Medulla oblongata (tissue), 1 donor: ENCODE data around the gene GATA2.
A peak's percentile ranks its signal among the peaks of the same experiment; 100 is the strongest.

Source experiments
- DNase-seq: peaks from one replicate; pipeline ENCODE4 v3.0.0-alpha.2; 2015; ENCODE audit errors: extremely low spot score

The GATA2 gene

DNA sequence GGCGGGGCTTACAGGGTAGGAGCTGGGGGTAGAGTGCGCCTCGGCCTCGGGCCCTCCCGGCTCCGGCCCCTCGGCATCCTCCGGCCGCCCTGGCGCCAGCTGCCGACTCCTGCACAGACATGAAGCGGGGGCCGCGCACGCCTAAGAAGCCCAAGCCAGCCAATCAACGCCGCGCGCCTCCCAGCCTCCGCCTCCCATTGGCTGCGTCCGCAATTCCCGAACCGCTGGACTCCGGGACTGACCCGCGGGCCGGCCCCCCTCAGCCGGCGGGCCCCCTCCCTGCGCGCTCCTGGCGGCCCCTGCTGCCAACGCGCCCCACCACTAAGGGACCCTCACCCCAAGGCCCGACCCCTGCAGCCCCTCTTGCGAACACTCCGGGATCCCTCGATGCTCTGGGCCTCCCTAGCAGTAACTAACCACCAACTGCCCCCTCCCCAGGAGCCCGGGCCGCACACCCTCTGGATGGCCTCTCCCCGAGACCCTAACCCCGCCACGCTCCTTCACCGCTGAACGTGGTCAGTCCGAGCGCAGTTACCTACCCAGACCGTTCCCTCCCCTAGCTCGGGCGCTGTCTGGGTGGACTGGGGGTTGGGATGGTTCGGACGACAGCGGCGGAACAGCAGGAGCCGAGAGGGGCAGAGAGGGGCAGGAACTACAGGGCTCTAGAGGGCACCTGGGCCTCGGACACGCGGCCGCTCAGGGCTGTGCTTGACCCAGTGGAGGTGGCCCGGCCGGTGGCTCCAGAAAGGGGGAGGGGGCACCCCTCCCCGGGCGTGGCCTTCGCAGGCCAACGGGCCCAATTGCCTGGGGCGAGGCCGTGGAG is 5.0 kb downstream of the GATA2 start:
- peak; percentile 45 for DNase-seq

DNA sequence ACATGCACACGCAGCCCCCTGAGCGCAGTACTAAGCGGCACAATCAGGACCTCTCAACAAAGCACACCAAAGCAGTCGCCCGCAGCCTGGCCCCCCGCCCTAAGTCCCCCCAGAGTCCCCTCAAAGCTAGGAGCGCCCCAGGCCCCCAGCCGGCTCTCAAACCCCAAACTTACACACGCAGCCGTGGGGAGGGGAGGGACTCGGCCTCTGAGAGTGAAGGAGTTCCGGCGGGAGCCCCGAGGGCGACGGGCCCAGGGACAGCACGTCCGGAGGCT is 5.5 kb downstream of the GATA2 start:
- no peak for DNase-seq

DNA sequence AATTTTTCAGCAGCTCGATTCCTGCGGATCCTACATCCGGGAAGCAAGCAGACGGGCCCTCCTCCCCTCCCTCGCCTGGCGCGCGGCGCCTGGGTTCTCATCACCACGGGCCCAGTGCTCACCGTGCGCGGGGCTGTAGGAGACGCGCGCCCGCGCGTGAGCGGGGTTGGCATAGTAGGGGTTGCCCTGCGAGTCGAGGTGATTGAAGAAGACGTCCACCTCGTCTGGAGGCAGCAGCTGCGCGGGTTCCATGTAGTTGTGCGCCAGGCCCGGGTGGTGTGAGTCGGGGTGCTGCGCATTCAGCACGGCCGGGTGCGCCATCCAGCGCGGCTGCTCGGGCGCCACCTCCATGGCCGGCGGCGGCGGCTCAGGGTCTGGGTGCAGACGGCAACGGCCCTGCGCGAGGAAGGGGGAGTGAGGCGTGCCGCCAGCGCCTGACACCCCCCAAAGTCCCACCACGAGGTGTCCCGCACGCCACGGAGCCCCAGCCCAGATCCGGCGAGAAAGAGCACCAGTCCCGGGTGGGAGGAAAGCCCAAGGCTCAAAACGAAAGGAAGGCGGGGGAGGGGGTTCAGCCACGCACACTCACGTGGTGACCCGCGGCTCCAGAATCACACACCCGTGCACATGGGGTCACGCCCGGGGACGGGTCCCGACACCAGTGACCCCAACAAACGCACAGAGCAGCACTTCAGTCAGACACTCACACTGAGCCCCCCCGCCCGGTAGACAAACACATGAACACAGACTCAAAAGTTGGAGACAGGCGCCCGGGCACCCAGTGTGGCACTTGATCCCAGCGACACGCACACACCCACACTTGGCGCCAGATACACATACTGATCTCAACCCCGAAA is 6.1 kb downstream of the GATA2 start:
- no peak for DNase-seq

DNA sequence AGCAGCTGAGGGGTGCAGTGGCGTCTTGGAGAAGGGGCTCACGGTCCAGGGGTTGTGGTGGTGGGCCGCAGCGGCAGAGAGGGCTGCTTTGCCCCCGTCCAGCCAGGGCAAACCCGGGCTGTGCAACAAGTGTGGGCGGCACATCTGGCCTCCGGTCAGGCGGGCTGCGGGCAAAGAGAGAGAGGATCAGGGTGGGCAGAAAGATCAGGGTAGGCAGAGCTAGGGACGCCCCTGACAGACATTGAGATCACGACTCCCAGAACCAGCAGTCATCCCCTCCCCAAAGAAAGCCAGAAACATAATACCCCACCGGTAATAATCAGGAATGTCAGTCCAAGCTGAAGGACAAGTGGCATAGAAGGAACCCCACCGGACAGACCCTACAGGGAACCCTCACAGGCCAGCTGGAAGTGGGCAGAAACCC is 6.8 kb downstream of the GATA2 start:
- DNase-seq, result no peak

DNA sequence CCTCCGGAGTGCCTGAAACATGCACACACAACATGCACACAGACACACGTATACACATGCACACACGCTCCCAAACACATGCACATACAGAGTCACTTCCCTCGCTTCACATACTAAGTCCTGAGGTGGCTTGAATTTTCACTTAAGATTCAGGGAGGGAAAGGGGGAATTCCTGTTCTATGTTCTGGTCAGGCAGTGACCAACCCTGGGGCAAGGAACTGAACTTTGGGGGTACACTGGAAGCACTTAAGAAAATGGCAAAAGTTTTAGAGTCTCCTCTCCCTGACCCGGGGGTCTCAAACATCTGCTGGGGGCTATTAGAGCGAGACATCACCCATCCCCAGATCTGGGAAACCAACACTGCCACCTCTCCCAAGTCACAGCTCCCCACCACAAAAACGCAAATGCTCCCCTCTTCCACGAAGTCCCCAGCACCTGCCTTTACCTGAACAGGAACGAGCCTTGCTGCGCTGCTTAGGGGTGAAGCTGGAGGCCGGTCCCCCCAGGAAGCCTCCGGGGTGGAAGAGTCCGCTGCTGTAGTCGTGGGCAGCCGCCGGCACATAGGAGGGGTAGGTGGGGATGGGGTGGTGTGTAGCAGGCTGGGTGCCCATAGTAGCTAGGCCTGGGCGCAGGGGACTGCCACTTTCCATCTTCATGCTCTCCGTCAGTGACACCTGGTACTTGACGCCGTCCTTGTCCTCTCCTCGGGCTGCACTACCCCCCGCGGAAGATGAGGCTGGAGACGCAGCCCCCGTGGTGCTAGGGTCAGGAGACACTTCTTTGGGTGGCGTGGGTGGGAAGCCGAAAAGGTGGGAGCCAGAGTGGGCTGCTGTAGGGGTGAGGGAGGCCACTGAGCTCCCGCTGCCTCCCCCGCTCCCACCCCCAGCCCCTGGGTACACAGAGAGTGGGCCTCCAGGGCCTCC is 7.5 kb downstream of the GATA2 start:
- no peak for DNase-seq

DNA sequence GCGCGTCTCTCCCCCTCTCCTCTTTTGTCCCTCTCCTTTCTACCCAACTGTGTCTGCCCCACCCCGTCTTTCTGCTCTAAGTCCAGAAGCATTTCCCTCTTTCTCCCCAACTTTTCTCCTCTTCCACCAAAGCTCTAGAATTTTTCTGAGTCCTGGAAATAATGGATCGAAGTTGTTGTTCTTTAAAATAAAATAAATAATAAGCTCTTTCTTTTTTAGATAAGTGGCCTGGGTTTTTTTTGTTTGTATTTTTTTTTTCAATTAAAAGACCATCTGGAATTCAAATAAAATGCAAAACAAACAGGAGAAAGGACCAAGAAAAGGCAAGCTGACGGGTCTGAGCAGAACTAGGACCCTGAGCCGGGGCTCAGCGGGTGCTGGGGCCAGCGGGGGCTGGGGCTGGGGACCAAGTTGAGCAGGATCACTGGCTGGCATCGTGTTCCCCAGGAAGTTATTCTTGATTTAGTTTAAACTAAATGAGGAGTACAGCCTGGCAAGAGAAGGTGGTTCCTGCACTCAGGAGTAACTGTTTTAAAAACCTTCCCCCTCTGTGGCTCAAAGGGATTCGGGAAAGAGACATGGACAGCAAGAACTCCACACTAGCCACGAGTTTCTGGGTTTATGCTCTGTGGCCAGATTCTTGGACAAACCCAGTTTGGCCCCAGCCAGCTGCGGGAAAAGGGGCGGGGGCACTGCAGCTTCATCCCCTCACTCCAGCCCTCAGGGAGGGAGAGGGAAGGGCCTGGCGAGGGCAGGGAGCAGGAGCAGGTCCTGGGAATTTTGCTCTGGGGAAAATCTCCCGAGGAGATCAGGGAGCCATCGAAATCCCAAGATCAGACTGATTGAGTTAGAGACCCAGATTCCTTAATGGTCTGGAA is 8.4 kb downstream of the GATA2 start:
- no peak for DNase-seq

DNA sequence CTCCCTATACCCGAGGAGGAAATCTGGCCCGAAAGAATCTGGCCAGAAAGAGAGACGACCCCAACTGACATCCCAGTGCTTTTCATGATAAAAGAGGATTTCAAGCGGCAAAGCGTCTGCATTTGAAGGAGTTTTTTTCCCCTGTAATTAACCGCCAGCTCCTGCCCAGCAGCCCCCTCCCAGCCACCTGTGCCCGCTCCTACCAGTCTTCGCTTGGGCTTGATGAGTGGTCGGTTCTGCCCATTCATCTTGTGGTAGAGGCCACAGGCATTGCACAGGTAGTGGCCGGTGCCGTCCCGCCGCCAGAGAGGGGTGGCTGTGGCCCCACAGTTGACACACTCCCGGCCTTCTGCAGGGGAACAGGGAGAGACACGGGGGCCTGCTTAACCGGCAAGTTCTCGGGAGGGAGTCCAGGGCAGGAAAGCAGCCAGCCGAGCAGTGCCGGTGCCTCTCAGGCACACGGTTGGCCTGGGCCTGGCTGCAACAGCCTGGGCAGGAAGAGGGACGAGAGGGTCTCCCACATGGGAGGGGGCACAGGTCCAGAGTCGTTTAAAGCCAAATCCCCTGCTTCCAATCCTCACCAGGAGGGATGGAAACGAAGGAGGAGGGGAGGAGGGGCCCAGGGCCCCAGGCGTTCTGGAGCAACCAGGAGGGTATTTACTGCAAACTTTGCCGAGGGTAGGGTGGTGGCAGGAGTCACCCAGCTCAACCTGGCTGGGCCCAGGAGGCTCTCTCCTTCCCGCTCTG is 9.2 kb downstream of the GATA2 start:
- DNase-seq, result no peak

DNA sequence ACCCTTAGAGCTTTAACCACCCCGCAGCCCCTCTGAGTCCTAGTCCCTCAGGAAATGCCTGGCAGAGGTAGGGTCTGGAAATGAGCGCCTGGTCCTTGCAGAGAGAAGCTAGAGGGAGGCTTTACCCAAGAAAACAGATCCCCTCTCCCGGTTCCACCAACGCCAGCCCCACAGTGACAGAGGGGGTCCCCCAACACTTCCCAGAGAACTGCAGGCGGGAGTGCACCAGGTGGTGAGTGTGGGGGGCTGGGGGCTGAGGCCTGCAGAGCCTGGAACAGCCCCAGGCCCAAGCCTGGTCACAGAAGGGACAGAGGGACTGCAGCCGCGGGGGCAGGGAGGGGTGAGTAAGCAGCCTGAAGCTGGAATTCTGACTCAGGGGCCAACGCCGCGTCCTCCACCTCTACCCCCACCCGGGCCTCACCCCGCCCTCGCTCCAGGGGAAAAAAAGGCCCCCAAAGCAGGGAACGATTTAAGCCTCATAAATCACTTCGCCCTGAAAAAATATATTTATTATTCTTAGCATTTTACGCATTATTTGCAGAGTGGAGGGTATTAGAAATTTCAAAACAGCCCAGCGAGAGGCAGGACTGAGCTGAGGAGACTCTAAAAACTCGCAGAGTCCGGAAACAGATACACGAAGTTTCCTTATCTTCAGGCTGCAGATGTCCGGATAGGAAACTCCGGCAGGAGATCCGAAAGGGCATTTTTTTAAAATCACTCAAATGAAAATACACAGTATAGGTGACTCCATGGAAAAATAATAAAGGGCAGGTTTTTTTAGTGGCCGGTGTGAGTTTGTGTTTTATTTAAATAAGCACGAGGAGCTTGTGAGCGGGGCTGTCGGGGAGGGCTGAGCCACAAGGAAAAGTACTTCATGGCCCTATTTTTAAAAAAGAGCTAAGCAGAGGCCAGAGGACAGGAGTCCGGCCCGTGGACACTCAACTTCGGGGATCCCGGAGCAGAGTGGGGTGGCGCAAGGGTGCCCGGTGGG is 10.0 kb downstream of the GATA2 start:
- no peak for DNase-seq

DNA sequence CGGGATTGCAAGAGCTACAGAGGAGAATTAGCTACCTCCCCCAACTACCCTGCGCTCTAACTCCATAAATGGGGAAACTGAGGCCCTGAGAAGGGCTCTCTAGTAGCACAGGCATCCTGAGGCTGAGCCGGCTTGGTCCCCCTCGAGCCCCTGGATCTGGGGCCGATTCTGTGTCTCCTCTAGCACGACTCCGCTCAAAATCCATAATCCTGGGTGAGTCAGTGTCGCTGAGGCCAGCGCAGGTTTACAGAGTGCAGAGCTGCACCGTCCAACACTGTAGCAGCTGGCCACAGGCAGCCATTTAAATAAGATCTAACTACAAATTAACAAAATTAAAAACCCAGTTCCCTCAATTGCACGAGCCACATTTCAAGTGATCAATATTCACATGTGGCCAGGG is 10.8 kb downstream of the GATA2 start:
- DNase-seq, result no peak

DNA sequence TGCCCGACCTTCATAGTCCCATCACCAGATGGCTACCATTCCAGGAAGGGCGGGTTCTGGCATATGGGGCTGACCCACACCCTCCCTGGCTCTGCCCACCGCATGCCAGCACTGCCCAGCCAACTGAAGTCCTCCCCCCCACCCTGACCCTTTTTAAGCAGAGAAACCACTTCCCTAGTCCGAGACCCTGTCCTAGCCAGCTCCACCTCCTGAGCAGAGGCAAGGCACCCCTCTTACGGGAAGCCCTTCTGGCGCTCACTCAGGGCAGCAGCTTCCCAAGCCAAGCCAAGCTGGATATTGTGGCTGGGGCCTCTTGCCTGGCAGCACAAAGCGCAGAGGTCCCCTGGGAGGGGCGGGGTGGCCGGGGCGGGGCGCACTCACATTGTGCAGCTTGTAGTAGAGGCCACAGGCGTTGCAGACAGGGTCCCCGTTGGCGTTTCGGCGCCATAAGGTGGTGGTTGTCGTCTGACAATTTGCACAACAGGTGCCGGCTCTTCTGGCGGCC is 11.5 kb downstream of the GATA2 start:
- DNase-seq, result no peak

DNA sequence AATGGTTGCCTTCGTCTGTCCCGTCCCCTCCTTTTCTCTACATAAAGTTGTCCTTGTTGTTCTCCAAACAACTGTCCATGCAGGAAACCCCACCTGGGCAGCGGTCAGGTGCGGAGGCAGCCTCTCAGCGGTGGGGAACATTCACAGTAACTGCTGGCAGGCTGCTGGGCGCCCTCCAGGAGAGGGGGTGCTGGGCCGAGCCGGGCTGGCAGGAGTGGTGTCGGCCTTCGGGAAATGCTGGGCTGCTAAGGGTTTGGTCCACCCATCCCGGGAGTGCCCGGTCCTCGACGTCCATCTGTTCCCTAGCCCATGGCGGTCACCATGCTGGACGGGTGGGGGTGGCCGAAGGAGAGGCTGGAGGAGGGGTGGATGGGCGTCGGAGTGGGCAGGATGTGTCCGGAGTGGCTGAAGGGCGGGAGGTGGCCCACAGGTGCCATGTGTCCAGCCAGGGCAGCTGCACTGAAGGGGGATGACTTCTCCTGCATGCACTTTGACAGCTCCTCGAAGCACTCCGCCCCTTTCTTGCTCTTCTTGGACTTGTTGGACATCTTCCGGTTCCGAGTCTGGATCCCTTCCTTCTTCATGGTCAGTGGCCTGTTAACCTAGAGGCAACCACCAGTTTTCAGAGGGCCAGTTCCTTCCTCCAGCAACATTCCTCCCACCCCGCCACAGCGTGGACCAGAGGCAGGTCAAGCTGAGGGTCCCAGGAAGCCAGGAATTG is 12.1 kb downstream of the GATA2 start:
- DNase-seq, result no peak

DNA sequence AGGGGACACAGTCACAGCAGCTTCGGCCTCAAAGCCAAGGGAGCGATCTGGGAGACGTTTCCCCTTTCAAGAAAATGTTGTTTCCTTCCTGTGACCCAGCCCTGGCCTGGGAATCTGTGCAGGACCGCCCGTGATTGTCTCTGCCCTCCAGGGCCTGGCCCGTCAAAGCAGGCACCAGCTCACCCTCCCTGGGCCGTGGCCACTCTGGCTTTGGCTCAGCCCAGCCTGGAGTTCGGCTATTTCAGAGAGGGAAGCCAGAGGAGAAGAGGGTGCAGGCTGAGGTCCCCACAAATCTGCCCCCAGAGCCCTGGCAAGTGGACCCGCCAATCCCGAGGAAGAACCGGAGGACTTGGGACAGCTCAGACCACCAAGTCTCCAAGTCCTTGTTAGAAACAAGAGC is 12.7 kb downstream of the GATA2 start:
- DNase-seq, result no peak

DNA sequence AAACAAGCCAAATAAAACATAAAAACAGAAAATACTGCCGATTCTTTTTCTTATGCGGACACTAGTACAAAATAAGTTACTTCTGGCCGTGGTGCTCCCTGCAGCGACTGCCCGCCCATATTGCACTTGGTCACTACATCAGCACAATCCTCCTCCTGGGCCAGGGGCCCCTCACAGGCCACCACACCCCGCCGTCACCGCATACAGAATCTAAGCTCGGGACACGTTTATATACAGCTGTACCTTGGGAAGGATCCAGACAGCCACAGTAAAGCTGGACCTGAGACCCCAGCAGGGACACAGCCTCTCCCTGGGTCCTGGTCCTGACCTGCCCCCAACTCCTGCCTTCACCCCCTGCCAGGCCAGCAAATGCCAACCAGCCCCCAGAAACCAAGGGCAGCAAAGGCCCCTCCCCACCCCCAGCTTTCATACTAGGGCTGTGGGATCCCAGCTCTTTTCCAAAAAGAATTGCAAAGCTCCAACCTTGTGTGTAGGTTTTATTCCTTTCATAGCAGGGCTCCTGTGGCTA is 13.4 kb downstream of the GATA2 start:
- DNase-seq, result no peak

DNA sequence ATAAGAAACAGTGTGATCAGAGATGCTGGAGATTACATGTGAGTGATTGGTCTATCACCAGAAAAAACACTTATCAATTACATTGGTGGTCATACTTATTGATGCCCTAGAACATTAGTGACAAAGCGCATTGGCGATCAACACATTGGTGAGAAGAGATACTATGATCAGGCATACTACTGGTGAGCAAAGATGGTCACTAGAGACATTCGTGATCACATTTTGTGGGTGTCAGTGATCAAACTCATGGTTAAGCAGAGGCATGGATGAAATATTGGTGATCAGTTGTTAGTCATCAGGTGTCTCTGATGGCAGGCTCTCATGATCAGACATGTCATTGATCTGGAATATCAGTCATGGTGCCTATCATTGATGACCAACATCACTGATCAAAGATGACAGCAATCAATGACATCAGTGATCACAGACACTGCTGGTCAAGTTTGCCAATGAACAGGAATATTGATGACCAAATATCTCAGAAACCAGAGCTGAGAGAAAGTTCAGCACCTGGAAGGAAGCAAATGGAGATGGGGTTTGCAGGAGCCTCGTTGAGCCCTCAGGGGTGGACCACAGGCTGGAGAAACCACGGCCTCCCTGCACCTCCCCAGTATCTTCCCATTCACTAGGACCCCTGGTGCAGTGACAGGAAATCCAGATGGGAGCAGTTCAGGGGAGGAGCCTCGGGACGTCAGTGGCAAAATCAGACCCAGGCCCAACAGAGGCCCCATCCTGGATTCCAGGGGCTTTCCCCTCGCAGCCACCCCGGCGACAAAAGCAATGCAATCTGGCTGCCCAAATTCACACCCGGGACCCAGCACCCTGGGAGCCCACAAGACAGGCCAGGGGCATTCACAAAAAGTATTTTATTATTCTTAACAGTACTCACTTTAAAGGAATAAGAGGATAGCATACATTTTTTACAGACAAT is 14.2 kb downstream of the GATA2 start:
- no peak for DNase-seq

DNA sequence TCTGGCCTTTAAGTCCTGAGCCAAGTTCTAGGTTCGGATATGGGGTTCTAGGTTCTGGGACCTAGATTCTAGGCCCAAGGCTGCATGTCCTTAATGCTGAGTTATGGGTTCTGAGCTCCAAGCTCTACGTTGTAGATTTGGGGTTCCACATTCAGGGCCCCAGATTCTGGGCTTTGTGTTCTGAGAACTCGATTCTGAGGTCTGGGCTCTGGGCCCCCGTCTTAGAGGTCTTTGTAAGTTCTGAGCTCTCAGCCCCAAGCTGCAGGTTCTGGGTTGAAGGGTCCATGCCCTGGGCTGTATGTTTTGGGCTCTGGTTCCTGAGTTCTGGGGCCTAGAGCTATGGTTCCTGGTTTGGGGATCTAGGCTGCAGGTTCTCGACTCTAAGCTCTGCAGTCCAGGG is 16.3 kb downstream of the GATA2 start:
- no peak for DNase-seq

DNA sequence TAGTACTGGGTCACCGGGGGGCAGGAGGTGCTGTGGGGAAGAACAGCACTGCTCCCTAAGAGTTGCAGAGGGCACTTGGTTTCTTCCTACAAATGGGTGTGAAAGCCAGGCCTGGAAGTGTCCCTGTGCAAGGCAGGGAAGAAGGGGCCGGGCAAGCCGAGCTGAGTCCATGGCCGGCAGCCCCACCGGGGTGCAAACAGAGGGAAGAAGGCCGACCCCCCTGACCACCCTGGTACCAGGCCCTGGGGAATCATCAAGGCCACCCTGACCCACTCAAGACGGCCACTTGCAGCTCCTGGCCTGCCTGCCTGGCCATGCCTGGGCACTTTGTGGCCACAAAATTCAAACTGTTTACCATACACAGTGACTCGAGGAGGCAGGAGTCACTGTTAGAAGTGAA is 17.6 kb downstream of the GATA2 start:
- no peak for DNase-seq

DNA sequence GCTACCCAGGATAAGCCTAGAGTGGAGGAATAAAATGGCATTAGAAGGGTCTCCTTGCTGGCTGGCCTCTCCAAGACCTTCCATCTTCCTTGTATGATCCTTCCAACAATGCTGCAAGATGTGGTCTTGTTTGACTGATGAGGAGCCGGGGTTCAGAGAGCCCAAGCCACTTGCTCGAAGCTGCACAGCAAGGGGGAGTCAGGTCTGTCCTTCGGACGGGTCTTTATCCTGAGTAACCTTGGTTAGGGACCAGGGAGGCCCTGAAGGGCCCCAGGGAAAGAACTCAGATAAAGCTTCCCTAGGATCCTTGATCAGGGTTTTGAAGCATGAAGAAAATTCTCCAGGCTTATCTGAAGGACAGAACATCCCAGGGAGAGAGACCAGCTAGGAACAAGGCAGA is 19.3 kb downstream of the GATA2 start:
- DNase-seq, result no peak
